Retina (tissue), 1 donor: ENCODE measurements around the gene SERPINE2.
A peak's percentile ranks its signal among the peaks of the same experiment; 100 is the strongest.
"Not testable (repeated sequence)": the region's sequence is repeated elsewhere in the genome, so short reads cannot be mapped to it uniquely, and the experiment has no call there.

Source experiments
- DNase-seq: peaks from one replicate; pipeline ENCODE4 v3.0.0-alpha.2; 2016

SERPINE2 gene

DNA sequence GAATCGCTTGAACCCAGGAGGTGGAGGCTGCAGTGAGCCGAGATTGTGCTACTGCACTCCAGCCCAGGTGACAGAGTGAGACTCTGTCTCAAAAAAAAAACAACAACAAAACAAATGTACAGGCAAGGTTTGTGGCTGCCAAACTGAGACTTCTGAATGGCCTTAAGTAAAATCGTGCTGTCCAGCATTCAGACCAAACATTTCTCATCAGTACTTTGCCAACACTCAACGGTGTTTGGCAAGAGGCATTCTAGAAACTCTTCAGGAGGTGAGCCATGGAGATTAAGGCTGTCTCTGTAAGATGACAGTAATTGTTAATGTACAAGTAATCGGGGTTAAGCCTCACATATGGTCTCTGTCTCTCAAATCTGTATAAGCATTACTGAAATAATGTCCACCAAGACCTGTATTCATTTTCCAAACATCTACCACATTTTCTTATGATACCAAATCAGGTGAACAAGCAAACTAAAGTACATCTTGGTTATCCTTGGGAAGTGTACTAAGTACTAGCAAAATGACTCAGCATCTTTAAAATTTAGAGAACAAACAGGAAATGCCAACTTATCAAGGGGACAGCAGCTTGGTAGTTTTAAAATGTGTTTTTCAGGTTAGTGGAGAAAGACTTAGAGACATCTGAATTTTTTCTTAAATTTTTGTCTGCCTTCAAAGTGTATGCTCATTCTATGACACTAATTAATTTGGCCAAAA lies 29.3 kb downstream of the SERPINE2 start:
- no peak for DNase-seq

DNA sequence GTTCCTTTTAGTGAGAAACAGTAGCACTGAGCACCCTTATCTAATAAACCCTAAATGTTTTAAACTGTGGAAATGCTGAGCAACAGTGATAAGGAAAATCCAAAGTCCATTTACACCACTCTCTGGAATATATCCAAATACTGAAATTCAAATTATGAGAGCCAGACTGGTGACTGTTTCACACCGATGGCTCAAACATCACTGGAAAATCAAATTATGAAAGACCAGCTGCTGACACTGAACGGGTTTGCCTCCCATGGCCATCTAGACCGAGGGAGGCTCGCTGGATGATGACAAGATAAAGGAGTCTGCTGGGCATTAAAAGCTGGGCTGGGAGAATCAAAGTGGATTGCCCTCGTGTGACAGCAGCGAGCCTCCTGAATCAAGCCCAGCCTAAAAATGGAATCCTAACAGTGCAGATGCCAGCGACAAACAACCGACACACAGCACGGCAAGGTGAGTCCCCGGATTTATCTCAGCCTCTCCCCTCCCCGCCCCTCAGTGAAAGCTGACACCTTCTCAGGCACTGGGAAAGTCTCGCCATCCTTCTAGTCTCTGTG lies 30.3 kb downstream of the SERPINE2 start:
- no peak for DNase-seq

DNA sequence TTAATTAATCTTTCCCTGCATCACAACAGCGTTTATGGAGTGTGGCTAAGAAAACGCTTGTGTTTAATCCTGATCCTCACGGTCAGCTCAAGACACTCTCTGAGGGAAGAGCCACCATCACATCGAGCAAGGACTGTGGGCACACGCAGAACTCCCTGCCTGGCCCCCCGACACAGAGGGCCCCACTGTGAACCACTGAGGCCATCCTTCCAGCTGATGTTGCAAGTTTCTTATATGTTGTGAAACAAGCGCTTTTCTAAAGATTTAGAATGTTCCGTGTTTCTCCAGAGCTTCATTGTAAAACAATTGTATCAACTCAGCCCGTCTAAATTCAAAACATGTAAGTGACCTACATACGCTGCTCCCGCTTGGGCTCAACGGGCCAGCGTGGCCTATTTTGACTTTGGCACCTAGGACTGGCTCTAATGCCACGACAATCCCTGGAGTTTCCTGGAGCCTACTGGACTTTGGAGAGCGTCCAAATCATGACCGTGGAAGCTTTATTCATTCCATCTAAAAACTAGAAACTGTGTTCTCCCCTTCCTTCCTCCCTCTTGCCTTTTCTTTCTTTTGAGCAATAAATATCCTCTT lies 34.9 kb downstream of the SERPINE2 start:
- no peak for DNase-seq

DNA sequence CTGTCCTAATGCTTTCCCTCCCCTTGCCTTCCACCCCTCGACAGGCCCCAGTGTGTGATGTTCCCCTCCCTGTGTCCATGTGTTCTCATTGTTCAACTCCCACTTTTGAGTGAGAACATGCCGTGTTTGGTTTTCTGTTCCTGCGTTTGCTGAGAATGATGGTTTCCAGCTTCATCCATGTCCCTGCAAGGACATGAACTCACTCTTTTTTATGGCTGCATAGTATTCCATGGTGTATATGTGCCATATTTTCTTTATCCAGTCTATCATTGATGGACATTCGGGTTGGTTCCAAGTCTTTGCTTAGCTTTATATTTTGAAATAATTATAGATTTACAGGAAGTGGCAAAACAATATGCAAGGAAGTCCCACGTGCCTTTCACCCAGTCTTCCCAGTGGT lies 38.4 kb downstream of the SERPINE2 start:
- not testable (repeated sequence) for DNase-seq

DNA sequence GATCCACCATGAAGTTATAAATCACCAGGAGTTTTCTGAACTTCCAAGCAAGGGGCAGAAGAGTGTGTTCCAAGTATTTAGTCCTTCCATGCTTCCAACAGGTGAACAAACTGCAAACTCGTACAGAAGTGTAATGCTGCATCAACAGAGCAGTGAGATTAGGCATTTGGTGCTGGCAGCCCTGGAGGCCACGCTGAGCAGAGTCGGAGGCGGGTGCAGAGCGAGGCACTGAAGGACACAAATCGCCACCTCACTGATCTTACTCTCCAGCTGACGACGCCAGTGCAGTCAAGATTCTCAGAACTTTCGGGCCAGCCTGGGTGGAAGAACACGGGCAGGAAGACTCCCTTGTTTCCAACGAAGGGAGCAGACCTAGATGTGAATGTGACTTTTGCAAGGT lies 39.2 kb downstream of the SERPINE2 start:
- no peak for DNase-seq

DNA sequence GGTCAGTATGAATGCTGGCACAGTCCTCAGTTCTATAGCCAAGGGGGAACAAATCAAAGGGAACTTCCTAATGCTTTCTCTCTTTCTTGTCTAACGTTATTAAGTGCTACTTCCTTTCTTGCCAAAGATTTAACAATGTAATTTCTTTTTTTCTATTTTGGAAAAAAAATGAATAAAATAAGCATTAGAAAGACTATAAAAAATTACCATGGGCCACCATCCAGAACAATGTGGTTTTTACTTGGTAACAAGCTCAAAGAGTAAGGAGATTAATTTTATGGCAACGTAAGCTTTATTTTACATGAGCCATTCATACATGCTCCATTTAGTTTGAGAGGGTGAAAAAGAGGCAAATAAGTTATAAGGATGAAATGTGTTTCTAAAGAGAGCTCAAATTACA lies 40.1 kb downstream of the SERPINE2 start:
- DNase-seq, result no peak

DNA sequence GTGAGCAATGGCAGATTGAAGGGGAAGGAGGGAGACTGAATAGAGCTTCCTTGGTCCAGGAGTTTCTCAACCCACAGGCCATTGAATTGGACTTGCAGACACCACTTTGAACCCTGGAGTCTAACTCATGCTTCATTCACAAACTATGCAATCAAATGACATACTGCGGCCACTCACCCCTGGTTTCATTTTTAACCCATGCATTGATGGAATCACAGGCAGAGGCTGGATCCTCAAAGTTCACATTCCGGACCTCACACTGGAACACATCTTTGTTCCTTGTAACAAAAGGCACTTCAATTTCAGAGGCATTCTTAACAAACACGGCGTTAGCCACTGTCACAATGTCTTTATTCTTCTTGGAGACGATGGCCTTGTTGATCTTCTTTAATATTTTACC lies 41.1 kb downstream of the SERPINE2 start:
- no peak for DNase-seq

DNA sequence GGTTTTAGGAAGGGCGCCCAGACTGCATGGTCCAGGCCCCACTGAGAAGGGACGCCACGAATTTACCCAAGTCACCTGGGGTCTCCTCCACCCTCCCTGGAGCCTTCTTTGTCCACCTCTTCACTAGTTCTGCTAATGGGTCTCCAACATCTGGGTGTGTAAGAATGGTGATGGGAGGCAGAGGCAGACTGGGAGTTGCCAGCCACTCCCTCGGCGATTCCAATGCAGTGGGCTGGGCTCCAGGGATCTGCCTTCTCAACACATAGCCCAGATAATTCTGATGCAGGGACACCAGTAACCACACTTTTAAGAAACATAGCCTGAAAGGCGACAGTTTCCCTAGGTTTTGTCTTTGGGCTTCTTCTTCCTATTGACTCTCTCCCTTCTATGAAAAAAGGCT lies 42.7 kb downstream of the SERPINE2 start:
- no peak for DNase-seq

DNA sequence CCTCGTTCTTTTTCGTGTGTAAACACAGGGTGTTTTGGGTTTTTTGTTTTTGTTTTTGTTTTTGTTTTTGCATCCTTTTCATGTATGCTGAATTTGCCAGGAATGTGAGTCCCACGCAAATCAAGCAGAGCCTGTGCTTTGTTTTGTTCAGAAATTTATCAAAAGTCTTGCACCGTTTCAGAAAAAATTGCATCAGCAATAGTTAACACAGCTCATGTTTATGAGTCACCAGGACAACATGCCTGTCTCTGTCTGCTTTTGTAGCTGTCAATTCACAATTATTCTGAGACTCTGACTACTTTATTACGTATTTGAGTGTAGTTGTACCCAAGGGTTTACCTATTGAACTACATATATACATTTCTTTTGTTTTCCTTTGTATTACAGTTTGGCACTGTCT lies 43.5 kb downstream of the SERPINE2 start:
- DNase-seq, result no peak

DNA sequence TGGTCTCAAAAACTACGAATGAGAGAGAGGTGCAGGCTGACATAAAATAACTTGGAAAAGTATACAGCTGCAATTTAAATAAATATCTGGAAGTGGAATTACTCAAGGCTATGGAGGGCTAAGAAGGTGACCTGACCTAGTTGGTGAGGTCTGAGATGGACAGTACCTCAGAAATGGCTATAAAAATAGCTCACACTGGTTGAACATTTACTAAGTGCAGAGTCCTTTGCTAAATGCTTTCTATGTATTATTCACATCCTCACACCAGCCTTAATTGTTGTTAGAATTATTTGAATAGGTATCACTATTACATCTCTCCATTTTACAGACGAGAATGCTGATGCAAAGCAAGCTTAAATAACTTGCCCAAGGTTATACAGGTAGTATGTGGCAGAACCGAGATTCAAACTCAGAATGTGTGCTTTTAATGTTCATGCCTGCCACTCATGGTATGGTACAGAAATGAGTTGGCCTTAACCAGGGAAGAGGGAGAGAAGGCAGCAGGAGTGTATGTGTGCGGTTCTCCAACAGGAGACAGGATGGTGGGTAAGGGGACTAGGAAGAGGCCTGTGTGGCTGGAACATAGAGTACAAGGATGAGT lies 44.4 kb downstream of the SERPINE2 start:
- no peak for DNase-seq

DNA sequence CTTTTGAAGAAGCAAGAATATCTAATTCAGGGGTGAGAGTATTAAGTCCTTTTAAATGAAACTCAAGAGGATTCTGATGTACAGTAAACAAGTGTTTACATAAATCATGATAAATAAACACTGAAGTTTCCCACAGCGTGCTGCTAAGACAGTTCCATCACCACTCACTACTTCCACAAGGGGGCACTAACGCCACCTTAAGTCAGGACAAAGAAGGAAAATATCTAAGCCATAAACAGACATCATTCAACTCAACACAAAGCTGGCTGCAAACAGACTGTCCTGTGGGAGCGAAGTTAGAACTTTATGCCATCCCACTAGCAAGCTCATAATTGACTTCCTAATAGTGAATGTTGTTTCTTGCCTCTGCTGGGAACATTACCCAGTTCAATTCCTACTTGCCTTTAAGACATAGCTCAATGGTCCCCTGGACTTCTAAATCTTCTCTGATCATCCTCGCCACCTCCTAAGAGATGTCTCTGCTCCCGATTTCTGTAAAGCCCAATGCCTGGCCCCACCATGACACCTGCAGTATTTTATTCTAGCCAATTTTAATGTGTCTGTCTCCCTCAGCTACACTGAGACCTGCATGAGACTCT lies 45.4 kb downstream of the SERPINE2 start:
- DNase-seq, result peak; percentile 67

DNA sequence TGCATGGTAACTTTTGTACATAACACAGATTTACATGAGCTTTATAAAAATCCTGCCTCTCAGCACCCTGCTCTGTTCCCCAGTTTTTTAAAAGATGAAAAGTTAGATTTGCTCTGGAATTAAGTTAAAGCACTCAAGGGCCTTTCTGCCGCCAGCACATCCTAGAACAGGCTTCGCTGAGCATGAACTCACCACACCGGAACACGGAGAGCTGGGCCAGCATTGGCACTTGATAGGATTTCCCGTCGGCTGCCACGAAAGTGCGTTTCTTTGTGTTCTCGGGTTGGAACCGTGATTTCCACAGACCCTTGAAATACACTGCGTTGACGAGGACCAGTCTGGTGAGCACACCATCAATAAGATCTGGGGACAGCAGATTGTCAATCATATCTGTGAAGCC lies 47.5 kb downstream of the SERPINE2 start:
- no peak for DNase-seq

DNA sequence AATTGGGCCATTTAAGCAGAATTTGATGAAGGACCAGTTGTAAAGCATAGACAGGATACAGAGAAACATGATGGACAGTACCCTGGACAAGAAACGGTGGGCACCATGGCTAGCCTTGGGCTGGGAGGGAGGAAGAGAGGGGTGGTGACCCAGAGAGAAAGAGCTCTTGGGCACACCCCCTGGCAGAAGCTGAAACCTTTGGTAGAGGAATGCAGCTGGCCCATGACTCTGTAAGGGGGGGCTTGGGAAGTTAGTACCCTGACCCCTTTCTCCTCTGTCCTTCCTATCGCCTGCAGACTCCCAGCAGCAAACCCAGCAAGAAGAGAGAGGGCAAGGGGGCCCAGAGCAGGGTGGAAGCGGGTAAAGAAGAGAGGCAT lies 49.2 kb downstream of the SERPINE2 start:
- no peak for DNase-seq

DNA sequence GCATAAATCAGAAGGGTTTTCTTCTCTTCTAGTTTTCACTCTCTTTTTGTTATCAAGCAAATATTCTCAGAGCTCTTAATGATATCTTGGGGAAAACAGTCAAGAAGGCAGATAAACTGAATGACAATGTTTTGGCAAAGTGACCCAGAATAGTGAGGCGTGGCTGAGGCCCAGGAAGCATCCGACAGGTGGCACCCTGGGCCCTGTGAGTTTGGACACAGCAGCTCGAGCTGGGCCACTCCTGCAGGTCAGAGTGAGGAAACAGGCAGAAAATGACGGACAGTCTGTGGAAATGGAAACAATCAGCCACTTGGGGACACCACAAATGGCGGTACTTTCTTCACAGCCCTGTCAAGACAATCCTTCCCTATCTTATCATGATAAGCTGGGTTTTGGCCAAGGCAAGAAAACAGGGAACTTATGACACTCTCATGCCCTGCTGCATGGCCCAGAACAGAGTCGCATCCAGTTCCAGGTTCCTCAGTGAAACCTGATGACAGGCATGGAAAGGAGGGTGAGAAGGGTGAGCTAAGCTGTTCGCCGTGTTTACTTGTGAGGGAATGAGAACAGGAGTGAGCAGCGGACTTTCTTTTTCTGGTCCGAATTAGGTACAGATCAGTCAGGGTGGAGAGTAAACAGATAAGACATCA lies 49.8 kb downstream of the SERPINE2 start:
- DNase-seq, result no peak

DNA sequence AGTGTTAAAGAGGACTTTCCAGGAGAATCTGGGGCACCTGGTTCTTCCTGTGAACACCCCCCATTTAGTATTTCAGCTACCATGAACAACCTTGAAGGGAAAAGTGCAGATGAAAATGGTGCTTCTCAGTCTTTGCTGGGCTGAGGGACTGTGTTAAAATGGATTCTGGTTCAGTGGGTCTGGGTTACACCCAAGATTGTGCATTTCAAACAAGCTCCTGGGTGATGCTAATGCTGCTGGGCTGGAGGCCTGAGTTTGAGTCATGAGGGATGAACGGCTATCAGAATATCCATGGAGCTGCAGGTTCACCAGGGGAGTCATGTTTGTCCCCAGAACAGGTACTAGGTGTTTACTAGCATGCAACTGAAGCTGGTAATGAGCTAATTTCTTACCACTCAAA lies 57.8 kb downstream of the SERPINE2 start:
- DNase-seq, result no peak

DNA sequence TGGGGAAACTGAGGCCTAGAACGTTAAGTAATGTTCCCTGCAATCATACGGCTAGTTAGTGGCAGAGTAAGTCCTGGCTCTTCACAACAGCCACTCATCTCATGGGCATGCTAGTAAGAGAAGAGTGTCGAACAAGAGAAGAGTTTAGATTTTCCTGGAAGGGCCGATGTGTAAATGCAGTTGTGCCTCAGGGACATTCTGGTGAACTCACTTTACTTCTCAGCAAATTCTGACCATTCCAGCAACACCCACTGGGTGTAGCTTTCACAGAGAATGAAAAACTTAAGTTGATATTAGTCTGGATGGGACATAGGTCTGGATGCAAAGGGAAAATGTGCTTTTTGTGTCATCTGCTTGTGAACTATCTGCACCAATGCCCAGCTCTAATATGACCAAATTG lies 58.3 kb downstream of the SERPINE2 start:
- no peak for DNase-seq

DNA sequence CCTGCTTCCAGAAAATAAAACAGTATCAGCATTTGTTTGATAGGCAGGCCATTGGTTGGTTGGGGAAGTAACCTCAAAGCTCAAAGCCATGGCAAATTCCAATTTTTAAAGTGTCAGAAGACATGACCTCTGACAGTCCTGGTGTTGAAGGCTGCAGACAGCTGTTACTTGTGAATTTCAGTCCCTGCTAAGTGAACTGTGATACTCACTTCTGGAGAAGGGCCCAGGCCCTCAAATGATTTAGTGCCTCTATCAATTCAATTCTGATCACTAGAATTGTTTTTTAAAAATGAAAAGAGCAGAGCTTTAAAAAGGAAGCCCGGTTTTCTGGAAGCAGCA lies 58.7 kb downstream of the SERPINE2 start:
- DNase-seq, result no peak

DNA sequence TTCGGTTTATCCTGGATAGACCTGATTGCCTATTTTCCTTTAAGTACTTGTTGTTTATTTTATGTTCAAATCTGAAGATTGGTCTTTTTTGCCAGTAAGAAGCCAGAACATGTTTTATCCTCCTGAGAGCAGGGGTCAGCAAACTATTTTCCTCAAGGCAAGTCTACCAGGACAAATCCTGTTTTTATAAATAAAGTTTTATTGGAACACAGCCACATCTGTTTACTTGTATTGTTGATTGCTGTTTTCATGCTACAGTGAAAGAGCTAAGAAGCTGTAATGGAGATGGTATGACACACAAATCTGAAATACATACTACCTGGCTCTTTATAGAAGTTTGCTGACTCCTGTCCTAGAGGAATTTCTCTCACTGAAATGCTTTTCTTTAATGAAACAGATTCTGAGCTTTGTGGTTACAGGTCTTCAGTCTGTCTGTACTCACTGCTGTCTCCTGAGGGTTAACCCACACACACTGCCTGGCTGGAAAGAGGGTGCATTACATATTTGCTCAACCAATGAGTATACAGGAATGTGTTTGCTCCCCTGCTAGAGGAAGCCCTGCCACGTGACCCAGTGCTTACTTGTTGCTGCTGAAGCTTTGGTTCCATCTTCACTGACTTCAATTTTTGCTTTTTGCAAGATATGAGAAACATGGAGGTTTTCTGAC lies 59.2 kb downstream of the SERPINE2 start:
- no peak for DNase-seq

DNA sequence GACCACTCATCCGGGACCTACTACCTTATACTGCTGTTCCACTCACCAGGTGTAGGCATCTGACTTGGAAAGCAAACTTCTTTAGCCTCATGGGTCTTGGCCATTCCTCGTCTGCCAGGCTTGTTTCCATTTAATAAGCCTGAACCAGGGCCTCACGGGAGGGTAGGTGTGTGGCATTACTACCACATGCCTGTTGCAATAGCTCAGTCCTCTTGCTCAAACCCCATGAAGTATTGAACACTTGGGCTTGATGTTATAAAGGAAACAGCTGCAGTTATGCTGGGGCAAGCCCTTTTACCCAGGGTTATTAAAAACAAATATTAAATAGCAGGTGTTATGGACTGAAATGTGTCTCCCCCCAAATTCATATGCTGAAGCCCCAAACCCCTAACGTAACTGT lies 60.6 kb downstream of the SERPINE2 start:
- DNase-seq, result no peak

DNA sequence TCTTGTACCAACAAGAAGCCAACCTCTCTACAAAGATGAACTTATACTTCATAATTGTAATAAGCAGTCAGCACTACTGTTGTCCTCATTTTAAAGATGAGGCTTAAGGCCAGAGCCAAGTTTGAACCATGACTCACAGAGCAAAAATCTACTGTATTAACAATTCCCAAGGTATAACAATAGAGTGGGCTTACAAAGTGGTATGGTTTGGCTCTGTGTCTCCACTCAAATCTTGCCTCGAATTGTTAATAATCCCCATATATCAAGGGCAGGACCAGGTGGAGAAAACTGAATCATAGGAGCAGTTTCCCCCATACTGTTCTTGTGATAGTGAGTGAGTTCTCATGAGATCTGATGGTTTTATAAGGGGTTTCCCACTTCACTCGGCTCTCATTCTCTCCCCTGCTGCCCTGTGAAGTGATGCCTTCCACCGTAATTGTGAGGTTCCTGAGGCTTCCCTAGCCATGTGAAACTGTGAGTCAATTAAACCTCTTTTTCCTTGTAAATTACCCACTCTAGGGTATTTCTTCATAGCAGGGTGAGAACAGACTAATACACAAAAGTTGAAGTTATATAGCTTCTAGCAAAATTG lies 62.4 kb downstream of the SERPINE2 start:
- DNase-seq, result no peak

DNA sequence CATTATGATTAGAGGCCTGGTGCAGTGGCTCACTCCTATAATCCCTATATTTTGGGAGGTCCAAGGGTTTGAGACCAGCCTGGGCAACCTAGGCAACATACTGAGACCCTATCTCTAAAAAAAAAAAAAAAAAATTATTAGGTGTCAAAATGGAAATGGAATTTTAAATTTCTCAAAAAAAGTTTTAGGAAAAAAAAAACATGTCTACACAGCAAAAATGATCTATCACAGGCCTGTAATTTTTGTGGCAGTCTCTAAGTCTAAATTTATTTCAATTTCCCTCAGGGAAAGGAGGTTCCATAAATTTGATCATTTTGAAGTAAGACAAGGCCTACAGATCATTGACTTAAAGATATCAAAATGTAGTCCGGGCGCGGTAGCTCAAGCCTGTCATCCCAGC lies 65.5 kb downstream of the SERPINE2 start:
- DNase-seq, result no peak

DNA sequence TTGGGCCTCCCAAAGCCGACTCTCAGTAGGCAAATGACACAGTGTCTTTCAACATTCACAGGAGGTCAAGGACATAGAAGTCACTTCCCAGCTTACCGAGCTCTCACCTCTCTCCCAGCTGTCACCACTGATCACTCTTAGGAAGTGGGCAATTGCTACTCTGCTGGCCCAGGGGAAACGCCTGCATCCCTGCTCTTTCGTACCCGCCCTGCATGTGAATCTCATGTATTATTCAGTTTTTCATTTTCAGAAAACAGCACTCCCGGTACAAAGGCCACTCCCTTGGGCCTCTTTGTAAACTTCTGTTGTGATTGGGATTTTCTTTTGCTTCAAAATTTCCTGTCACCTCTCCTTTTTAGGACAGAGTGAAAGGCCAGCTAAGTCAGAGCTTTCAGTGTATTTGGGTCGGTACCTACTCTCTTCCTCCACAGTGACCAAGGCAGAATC lies 66.4 kb downstream of the SERPINE2 start:
- peak; percentile 54 for DNase-seq

DNA sequence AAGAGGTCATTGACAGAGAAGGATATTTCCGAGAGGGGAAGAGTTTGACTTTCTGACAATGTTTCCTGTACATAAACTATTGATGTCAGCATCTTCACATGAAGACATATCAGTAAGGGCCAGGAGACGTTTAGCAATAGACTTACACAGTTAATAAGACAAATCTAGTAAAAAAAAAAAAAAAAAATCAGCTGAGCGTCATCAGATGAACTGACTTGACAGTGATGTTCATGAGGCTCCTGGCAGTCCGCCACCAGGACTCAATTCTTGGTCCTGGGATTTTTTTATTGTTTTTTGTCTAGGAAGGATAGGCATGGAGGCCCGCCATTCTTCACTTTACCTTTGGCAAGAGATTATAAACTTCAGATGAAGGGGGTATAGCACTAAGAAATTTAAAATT lies 67.4 kb downstream of the SERPINE2 start:
- no peak for DNase-seq
